GM19238 (cell line): ENCODE data around the gene COG3.

Source experiments
- DNase-seq: peaks from one replicate; pipeline ENCODE4 v3.0.0; 2011; ENCODE audit warnings: low spot score; ENCODE audit not compliant: insufficient read length

Gene COG3

DNA sequence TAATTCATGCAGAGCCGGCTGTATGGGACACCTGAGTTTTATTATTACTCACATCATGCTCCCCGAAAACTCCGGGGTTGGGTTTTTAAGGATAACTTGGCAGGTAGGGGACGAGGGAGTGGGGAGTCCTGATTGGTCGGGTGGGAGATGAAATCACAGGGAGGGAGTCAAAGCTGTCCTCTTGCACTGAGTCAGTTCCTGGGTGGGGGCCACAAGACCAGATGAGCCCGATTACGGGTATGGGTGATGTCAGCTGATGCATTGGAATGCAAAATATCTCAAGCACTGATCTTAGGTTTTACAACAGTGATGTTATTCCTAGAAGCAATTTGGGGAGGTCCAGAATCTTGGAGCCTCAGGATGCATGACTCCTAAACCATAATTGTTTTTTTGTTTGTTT is 18.6 kb upstream of the COG3 start:
- DNase-seq = no peak

DNA sequence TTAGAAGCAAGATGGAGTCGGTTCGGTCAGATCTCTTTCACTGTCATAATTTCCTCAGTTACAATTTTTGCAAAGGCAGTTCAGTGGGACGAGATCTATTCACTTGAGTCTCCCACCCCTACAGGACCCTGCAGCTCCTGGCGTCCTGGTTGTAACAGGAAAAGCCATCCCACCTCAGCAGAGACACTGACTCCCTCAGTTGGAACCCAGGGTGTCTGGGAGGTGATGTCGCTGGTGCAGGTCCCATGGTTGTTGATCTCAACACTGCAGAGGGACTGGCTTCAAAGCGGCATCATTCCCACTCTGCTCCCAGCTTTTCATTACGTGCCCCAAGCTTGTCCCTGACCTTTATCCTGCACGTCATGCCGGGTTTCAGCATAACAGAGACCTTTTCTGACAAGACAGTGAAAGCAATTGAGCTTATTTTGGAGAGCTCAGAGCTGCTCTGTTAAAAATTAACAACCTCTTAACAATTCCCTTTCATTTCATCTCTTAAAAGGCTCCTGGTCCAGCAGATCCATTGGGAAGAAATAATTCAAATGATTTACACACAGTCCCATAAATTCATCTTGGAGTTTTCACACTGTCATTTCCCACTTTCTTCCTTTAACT is 17.6 kb upstream of the COG3 start:
- no peak for DNase-seq

DNA sequence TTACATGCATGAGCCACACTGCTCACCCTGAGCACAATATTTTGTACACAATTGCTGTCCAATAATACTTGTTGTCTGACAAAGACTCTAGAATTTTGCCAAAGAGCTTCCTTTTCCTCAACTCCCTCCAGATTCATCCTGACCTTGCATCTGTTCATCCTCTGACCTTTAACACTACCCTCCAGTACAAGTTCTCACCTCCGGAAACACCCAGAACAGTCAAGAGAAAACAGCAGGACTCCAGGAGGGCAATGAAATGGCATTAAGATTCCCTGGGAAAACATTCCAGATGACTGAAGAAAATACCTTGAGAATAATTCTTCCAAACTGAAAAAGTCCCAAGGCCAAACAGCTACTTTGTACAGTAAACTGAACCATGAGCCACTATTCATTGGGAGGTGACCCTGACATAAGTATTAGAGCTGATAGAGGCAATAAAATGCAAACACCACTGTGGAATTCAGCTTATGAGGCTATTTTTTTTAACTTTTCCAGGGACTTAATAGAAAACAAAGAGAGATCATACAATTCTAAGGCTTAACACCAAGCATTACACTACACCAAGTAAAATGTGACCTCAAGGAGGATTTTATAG is 15.7 kb upstream of the COG3 start:
- DNase-seq = no peak

DNA sequence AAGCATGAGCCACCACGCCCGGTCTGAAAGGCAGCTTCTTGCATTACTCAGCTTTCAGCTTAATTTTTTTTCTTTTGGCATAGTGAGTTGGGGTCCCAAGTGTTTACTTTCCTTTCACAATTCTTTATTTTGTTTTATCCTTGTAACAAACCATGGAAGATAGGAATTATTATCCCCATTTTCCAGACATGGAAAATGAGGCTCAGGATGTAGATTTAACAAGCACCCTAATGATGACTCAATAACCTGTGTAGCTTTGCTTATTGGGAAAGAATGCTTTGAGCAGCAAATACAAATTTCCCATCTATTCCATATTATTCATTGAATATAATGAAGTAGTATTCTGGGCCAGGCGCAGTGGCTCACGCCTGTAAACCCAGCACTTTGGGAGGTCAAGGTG is 13.5 kb upstream of the COG3 start:
- no peak for DNase-seq

DNA sequence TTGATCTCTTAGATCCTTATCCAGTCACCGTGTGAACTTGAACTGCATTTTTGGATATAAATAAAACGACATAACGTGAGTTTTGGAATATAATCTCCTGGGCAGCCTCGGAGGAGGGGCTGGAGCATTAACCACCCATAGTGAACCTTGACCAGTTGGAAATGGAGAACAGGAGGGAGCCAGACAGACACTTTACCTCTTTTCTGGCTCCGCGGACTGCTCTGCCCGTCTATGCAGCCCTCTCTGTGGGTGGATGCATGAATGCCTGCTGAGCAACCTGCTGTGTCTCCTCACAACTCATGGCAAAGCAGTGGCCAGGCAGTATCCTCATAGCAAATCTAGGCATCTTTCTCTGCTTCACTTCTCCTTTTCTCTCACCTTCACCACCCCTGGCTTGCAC is 10.5 kb upstream of the COG3 start:
- no peak for DNase-seq

DNA sequence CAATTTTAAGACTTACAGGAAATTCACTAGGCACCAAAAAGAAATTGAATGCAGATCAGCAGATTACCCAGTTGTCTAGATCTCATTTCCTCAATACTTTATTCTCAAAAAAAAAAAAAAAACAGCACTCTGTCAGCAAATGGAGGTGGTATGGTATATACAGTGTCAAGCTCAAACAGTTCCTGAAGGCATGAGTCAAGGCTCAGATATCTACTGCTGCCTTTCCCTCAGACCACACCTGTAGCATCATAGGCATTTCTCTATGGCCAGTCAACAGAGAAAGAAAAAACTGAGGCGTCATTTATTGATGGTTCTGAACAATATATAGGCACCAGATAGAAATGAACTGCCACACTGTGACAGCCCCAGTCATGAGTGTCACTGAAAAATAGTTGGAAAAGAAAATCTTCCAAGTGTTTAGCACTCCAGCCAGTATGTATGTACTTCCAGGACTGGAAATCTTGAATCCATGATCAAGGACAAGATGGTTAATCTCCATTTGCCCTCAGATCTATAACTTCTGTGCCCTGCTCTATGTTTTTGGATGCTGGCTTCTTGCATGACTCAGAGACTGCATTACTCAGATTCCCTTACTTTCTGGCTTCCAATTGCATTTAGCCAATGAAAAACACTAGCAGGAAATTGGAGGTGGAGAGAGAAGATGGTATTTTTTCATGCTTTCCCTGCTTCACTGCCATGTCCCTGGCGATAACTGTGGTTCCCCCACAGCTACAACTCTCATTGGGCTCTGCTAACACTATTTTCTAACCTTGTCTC is 8.4 kb upstream of the COG3 start:
- DNase-seq = no peak

DNA sequence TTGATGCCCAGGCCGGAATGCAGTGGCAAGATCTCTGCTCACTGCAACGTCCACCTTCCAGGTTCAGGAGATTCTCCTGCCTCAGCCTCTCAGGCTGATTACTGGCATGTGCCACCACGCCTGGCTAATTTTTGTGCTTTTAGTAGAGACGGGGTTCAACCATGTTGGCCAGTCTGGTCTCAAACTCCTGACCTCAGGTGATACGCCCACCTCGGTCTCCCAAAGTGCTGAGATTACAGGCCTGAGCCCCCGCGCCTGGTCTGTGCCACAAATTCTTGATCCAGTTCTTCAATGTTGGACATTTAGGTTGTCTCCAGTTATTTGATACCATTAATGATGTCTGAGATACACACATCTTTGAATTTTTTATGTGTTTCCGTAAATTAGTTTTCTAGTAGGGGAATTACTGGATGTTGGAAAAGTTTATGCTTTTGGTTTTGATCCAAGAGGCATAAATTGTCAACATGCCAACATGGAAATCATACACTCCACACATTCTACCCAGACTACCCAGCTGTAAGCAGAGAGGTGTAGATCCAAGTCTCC is 525 bp upstream of the COG3 start:
- no peak for DNase-seq

DNA sequence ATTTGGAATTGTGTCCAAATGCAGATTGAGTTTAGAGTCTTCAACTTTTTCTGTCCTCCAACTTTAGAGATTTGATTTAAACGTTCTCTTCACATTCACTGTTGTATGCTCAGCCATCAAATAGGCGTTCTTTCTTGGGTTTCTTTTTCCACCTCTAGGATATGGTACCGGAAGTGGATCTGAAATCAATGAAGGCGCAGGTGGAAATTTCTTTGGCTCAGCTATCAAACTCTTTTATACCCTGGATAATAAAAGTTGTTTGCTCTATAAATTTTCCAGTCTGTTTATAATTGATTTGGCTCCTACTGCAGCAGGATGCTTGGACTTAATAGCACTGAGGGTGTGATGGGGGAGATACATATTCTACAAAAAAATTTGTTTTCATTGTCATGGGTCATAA is 1.6 kb downstream of the COG3 start:
- DNase-seq = no peak

DNA sequence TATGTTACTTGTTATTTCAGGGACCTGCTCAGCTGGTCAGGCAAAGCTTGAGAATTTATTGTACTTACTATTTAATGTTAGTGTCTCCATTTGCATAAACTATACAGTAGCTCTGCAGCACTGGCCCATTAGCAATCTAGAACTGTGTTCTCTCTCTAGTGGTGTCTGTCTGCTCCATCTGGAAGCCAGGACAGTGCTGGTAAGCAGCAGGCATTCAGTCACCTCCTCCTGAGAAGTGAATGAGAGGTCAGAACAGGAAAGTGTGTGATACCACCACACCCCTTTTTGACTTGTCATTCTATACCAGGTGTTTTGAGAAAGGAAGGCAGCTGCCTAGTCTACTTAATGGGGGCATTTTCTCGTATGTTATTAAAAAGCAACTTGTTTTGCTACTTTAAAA is 3.9 kb downstream of the COG3 start:
- no peak for DNase-seq

DNA sequence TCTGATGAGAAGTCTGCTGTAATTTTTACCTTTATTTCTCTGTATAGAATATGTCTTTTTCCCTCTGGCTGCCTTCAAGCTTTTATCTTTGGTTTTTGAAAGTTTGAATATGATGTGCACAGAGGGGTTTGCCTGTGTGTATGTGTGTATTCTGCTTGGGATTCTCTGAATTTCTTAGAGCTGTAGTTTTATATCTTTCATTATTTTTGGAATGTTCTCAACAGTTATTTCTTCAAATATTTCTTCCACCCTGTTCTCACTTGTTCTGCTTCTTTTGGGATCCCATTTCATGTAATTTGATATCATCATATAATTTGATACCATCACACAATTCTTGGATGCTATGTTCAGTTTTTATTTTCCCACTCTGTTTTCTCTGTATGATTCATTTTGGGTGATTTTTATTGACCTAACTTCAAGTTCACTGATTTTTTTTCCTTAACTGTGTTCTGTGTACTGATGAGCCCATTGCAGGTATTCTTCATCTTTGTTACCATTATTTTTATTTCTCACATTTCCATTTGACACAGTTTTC is 7.5 kb downstream of the COG3 start:
- DNase-seq = no peak

DNA sequence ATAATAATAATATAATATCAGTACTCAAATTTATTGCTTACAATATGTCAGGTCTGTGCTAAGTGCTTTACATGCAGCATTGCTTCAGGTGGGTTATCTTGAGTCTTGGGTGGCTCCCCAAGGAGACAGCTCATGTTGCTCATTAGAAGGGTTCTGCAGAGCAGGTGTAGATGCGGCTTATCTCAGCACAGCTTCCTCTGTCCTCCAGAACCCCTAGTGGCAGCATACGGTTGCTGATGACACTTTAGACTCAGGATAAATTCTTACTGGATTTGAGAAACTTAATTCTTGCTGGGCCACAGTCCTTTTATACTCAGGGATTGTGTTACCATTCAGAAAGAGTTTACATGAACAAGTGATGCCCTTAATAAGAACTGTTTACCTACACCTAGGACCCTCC is 8.9 kb downstream of the COG3 start:
- no peak for DNase-seq

DNA sequence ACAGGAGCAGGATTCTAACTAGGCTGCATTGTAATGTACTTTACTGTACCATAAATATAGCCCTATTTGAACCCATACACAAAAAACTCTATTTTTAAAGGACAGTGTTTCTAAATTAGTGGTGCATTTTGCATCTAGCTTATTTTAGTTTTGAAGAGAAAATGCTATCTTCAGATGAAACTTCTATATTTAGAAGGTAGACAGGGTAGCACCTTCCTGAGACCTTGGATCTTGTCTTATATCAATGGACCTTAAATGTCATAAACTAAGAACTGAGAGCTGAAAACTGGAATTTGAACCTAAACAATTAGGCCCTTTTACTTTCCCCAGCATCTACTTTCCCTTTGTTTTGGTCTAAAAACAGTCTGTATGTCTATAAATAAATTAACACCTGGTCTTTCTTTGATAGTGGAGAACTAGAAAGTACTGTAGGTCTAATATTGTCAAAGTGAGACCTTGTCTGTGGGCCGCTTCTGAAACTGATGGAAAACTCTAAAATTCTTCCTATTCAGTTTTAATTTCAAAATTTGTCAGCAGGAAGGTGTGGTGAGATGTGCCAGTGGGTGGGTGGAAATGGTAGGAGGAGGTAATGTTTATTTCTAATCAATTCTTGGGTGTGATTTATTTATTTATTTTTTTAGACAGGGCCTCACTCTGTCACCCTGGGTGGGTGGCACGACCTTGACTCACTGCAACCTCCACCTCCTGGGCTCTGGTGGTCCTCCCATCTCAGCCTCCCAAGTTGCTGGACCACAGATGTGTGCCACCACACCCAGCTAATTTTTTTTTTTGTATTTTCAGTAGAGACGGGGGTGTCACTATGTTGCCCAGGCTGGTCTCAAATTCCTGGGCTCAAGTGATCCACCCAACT is 10.1 kb downstream of the COG3 start:
- DNase-seq = no peak

DNA sequence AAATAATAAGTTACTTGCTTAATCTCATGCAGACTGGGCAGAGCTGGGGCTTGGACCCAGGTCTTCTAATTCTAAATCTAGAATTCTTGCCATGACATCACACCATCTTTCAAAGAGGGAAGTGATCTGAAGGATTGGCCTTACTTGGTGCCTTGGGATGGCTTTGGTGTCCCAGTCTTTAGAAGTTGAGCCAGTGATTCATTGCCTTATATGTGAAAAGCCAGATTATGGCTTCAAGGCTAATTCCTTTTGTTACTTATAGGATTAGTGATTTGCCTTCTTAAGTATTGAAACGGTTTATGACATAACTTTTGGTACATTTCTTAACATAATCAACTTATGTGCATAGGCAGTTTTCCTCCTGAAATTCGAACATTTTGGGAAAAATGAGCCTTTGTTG is 14.9 kb downstream of the COG3 start:
- DNase-seq = no peak

DNA sequence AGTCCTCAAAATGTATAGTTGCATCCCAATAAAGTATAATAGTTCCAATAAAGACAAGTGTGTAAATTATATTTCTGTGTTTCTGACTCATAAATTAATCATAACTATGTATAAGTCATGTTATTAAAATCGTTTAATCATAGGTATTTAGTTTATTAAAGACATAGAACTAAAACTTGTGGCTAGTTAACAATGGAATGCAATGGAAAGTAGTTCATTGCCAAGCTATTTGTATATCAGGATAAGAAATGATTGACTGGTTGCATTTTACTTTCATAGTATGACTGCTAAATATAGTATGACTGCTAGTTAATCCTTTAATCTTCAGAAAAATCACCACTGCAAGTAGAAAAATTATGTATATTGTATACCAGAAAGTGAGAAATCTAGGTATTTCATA is 16.9 kb downstream of the COG3 start:
- no peak for DNase-seq

DNA sequence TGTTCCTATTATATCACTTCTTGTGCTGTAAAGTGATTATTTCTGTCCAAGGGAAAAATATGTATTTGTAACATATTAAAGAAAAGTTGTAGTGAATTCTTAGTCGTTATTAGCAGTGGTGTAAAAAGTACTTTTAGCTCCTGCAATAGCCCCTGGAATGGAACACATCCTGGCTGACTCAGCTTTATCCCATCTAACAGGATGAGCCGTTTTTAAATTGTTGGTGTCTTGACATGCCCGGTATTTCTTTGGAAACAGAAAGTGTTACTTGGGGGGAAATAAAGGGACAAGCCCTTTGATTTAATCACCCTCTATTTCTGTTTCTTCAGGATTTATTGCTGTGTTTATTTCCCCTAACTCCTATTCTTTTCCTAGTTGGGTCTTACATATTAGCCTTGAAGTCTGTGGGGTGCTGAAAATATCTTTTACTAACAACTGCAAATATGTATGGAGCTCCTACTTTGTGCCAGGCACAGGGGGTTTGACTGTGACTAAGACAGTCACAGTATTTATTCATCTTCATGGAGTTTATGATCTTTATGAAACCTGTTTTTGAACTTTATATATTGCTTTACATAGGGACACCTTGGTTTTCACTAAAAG is 17.9 kb downstream of the COG3 start:
- no peak for DNase-seq

DNA sequence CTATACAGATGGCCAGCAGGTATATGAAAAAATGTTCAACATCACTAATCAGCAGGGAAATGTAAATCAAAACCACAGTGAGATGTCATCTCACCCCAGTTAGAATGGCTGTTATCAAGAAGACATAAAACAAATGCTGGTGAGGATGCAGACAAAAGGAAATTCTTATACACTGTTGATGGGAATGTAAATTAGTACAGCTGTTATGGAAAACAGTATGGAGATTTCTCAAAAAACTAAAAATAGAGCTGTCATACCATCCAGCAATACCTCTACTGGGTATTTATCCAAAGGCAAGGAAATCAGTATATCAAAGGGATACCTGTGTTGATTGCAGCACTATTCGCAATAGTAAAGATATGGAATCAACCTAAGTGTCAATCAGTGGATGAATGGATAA is 22.9 kb downstream of the COG3 start:
- no peak for DNase-seq

DNA sequence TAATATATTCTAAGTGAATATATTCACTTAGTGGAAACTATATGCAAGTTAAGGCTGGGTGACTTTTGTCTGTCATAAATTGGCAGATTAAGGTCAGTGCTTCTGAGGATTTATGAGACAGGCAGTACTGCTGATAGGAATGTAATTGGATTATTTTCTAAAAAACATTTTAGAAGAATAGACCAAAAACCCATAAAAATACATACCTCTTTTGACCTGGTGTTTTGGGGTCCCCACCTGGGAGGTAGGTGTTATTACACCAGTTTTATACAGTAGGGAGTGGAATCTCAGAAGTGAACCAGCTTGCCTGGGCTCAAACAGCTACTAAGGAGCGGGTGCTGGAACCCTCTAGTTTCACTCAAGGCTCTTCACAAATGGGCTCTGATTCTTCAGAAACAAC is 25.3 kb downstream of the COG3 start:
- no peak for DNase-seq

DNA sequence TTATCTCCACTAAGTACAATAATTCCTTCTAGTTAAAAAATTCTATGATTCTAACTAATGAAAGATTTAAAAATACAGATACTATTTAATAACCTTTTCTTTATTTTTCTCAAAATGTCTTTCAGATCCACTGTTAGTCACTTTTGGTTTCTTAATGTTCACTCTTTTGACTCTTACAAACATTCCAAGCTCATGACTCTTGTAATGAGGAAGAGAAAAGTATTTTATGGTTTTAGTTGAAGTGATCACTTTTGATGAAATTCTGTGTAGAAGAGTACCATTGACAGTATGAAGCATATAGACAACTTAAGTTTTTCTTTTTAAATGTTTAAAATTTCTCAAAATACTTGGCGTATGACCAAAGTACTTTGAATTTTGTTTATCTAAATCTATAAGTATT is 27.8 kb downstream of the COG3 start:
- no peak for DNase-seq

DNA sequence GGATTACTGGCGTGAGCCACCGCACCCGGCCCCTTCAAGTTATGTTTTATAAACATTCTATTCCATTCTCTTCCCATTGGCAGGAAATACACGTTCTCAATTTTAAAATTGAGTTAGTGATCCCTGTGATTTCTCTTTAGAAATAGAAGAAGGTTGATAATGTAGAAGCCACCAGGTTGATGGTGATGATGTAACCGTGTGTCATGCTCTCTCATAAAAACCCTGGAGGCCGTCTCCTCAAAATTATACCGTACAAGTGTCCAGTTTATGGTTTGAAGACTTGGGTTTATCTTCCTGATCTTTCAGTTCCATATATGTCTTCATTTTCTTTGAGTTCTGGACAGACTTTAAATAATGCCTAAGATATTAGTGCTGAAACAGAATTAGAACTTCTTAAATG is 32.2 kb downstream of the COG3 start:
- DNase-seq = no peak

DNA sequence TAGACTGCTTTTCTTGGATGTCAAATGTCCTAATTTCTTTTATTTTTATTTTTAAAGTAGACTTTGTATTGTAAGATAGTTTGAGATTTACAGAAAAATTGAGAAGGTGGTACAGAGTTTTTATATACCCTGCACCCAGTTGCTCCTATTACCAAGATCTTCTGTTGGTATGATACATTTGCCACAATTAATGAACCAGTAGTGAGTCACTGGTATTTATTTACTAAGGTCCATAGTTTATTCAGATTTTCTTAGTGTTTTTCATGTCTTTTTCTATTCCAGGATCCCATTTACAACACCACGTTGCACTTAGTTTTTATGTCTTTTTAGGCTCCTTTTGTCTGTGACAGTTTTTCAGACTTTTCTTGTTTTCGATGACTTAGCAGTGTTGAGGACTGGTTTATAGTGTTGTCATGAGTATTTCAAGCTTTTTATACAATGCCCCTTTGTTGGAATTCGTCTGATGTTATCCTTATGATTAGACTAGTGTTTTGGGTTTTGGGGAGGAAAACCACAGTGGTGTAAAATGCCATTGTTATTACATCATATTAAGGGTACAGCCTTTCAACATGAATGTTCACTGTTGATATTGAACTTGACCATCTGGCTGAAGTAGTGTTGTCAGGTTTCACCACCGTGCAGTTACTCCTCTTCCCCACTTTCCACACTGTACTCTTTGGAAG is 35.9 kb downstream of the COG3 start:
- DNase-seq = no peak

DNA sequence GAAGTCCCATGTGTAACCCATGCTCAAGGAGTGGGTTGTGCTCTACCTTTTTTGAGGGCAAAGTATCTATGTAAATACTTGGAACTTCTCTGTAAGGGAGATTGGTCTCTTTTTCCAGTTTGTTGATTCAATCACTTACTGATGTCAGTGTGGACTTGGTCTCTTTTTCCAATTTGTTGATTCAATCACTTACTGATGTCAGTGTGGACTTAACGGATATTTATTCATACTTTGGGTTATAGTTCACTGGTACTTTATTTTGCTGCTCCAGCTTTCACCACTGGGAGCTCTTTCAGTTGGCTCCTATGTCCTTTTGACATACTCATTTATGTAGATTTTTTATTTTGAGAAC is 36.4 kb downstream of the COG3 start:
- no peak for DNase-seq
